Spleen (tissue), 11 donors: ENCODE measurements around the gene USH2A. TPM values are rescaled to one million over a fixed set of nuclear protein-coding genes. Genes with fewer than 3 reads are reported as not detected.

Experiments used
- DNase-seq: peaks from one replicate; pipeline ENCODE4 v3.0.0-alpha.2; 2020
- H3K27ac ChIP-seq, 8 donors: fragments of 200-600 bp; sonication (generic) in 7 of 8; 1 replicate in 4 of 8; 2 replicates in 4 of 8; pipeline versions ENCODE4 v1.5.0 to v1.8.0; 2016 to 2021; ENCODE audit warnings: inconsistent platforms in 4 of 8, mild to moderate bottlenecking in 4 of 8, moderate library complexity in 1 of 8
- H3K27me3 ChIP-seq, 7 donors: fragments of 200-600 bp; sonication (generic) in 6 of 7; replicated peaks in 1 of 7; 1 replicate in 4 of 7; 2 replicates in 3 of 7; pipeline versions ENCODE4 v1.5.0 to v1.8.0; 2016 to 2021; ENCODE audit warnings: inconsistent platforms in 3 of 7, mild to moderate bottlenecking in 1 of 7
- H3K36me3 ChIP-seq, 6 donors: fragments of 200-600 bp; sonication (generic) in 5 of 6; 1 replicate in 4 of 6; 2 replicates in 2 of 6; pipeline versions ENCODE4 v1.5.0 to v1.8.0; 2016 to 2021; ENCODE audit warnings: inconsistent platforms in 2 of 6
- H3K4me1 ChIP-seq, 6 donors: fragments of 200-600 bp; sonication (generic) in 5 of 6; 1 replicate in 3 of 6; 2 replicates in 3 of 6; pipeline versions ENCODE4 v1.5.0 to v1.8.0; 2016 to 2021; ENCODE audit warnings: inconsistent platforms in 3 of 6
- H3K4me3 ChIP-seq, 8 donors: fragments of 200-600 bp; sonication (generic) in 7 of 8; 1 replicate in 4 of 8; 2 replicates in 4 of 8; pipeline versions ENCODE4 v1.5.0 to v1.8.0; 2016 to 2021; ENCODE audit warnings: inconsistent platforms in 4 of 8, mild to moderate bottlenecking in 4 of 8, moderate library complexity in 2 of 8
- H3K9me3 ChIP-seq, 8 donors: fragments of 200-600 bp; sonication (generic) in 7 of 8; 1 replicate in 4 of 8; 2 replicates in 4 of 8; pipeline versions ENCODE4 v1.5.0 to v1.8.0; 2016 to 2021; ENCODE audit warnings: inconsistent platforms in 4 of 8
- POLR2A ChIP-seq, 3 donors: fragments of 450-650 bp; IDR thresholded peaks; one replicate each; pipeline ENCODE4 v1.5.1; 2017; ENCODE audit warnings: antibody characterized with exemption in 3 of 3, mild to moderate bottlenecking in 1 of 3
- POLR2AphosphoS5 ChIP-seq, 3 donors: sonication (generic); formaldehyde crosslinking; IDR thresholded peaks; one replicate each; pipeline ENCODE4 v1.5.1; 2017; ENCODE audit warnings: antibody characterized with exemption in 3 of 3
- WGBS, 5 donors: extraction: QIAGEN DNeasy Blood & Tissue Kit in 3 of 5; methylation state at CpG; one replicate each; pipeline versions ENCODE4 v1.1.5 to v1.1.7; 2013 to 2018; 5-methylcytosine and 5-hydroxymethylcytosine counted together
- intact Hi-C: fragments of 100-400 bp; cut with DNase I; formaldehyde crosslinking; loops from one replicate; pipeline ENCODE4 v1.15.0; 2023; ENCODE audit warnings: low total_unique reads
- polyA plus RNA-seq, 3 donors: library from polyadenylated mRNA; stranded (reverse); fragments of 200-250 nt; gene quantifications; one replicate each; pipeline ENCODE4 v1.2.1, GENCODE V29; 2013
- total RNA-seq, 7 donors: library from RNA; depleted of rRNA in 3 of 7; stranded (reverse); fragments of >200 nt in 3 of 7; fragmentation: NEBNext Ultra II Directional in 4 of 7; extraction: Animal tissue kit (Norgen Biotek cat#: 25700) in 4 of 7; gene quantifications; one replicate each; pipeline versions ENCODE4 v1.1.0 to v1.2.1, GENCODE V29; 2016 to 2021
- TF ChIP-seq, protein P1 (sequence below), 11 experiments: fragments of 200-600 bp in 7 of 11; fragments of 450-650 bp in 4 of 11; sonication (generic) in 4 of 11; IDR thresholded peaks in 8 of 11; conservative IDR thresholded peaks in 3 of 11; 1 replicate in 7 of 11; 2 replicates in 4 of 11; pipeline versions ENCODE4 v1.4.0 to v1.8.0; 2016 to 2021; ENCODE audit warnings: antibody characterized with exemption in 11 of 11, inconsistent platforms in 4 of 11, mild to moderate bottlenecking in 1 of 11
- donor health status: healthy with polysubstance abuse.
- donor health status: DM: no; HTN: no; CAD: no; lungs with moderate emphysema.
- donor health status: DM: no; HTN: no; CAD: no.
- donor health status: Bipolar disorder and iron deficiency.
- donor health status: healthy.
- donor health status: DM: no; HTN: no; CAD: no.
- donor health status: DM: yes; HTN: yes; CAD: no.

USH2A gene
- total and polyA plus RNA-seq, 10 donors, result under 0.01 TPM; not detected in 9

DNA sequence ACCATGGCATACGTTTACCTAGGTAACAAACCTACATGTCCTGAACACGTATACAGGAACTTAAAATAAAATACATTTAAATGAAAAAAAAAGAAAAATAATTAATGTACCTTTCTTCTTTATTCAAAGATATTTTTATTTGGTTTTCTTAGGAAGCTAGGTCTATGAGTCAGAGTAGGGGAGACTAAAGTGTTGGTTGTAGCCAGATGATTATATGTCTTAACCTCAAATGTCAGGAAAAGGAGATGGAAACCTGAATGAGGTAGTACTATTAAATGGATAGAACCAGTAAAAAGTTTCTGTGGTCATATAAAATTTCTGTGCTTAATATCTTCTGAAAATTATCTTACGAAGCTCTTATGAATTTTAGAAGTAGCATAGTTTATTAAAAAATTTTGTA is 580.3 kb downstream of the USH2A start:
- Histone ChIP-seq H3K9me3 (peaks cover 0 to 28% (median 23%) of the 10 kb centered on the region in 8 donors), H3K4me1 (no peaks in the 10 kb centered on the region), H3K4me3 (no peak overlapping the region), H3K27ac (no peak overlapping the region), H3K27me3 (no peaks in the 10 kb centered on the region), H3K36me3 (no peaks in the 10 kb centered on the region)
- intact Hi-C loops, result no loop called here
- DNase-seq, result no peak
- 59 to 87% (median 85%) methylated on average over 3 of the region's 3 CpGs for WGBS, 5 donors
- TF ChIP-seq POLR2AphosphoS5 (IDR thresholded peaks at IDR 0.05) (no peak), POLR2A (IDR thresholded peaks at IDR 0.05) (no peak)
- TF ChIP-seq, protein P1, sequence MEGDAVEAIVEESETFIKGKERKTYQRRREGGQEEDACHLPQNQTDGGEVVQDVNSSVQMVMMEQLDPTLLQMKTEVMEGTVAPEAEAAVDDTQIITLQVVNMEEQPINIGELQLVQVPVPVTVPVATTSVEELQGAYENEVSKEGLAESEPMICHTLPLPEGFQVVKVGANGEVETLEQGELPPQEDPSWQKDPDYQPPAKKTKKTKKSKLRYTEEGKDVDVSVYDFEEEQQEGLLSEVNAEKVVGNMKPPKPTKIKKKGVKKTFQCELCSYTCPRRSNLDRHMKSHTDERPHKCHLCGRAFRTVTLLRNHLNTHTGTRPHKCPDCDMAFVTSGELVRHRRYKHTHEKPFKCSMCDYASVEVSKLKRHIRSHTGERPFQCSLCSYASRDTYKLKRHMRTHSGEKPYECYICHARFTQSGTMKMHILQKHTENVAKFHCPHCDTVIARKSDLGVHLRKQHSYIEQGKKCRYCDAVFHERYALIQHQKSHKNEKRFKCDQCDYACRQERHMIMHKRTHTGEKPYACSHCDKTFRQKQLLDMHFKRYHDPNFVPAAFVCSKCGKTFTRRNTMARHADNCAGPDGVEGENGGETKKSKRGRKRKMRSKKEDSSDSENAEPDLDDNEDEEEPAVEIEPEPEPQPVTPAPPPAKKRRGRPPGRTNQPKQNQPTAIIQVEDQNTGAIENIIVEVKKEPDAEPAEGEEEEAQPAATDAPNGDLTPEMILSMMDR (IDR thresholded peaks at IDR 0.05 in 8 of 11, conservative IDR thresholded peaks at IDR 0.05 in 3 of 11), result no peak

DNA sequence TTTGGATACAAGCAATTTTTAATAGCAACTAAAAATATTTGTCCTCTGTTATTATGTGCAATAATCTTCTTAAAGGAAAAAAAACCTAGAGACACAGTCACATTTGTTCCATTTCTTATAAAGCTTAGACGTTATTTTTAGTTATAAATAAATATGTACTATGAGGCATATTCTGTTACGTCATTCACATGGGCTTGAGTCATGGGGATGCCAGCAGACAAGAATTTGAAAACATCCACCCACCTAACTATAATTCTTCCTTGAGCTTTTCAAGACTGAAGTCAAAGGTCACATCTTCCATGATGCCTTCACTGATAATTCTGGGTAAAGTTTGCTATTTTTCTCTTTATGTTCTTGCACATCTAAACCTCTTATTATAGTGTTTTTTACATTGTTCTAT is 587.3 kb downstream of the USH2A start:
- TF ChIP-seq POLR2AphosphoS5 (IDR thresholded peaks at IDR 0.05), result no peak
- TF ChIP-seq POLR2A (IDR thresholded peaks at IDR 0.05), result no peak
- TF ChIP-seq, protein P1 (IDR thresholded peaks at IDR 0.05 in 8 of 11, conservative IDR thresholded peaks at IDR 0.05 in 3 of 11), result no peak

DNA sequence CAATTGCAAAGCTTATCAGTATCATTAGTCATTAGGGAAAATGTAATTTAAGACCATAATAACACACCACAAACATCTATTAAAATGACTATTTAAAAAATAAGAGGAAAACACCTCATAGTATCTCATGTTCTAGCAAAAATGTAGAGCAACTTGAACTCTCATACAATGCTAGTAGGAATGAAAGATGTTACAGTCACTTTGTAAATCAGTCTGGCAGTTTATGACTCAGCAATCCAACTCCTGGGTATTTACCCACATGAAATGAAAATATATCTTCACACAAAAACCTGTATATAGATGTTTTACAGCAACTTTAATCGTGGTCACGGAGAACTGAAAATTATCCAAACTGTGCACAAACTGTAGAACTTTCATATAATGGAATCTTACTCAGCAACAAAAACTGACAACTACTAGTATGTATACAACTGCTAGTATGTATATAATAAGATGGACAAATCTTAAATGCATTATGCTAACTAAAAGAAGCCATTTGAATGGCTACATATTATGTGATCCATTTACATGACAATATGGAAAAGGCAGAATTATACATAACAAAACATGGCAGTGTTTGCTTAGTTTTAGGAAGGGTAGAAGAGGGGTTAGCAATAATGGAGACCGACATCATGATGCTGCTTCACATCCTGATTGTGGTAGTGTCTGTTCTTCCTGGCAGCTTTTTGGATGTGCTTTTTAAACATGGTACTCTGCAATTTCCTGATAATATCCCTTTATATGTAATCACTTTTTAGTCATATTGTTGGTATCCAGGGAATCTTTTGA is 589.1 kb downstream of the USH2A start:
- H3K4me1 ChIP-seq, result no peaks in the 10 kb centered on the region
- WGBS, 5 donors, result 73 to 82% (median 79%) methylated on average over 3 of the region's 3 CpGs
- H3K9me3 ChIP-seq, result peaks cover 0 to 33% (median 18%) of the 10 kb centered on the region in 8 donors
- intact Hi-C loops, result no loop called here
- DNase-seq, result no peak
- H3K27me3 ChIP-seq, result no peaks in the 10 kb centered on the region
- TF ChIP-seq POLR2A (IDR thresholded peaks at IDR 0.05), result no peak
- TF ChIP-seq, protein P1 (IDR thresholded peaks at IDR 0.05 in 8 of 11, conservative IDR thresholded peaks at IDR 0.05 in 3 of 11), result no peak
- TF ChIP-seq POLR2AphosphoS5 (IDR thresholded peaks at IDR 0.05), result no peak
- no peak overlapping the region for H3K4me3 ChIP-seq
- no peak overlapping the region for H3K27ac ChIP-seq
- no peaks in the 10 kb centered on the region for H3K36me3 ChIP-seq

More for the DNA sequence above, 587.3 kb downstream of the USH2A start:
- H3K27me3 ChIP-seq, result no peaks in the 10 kb centered on the region
- H3K27ac ChIP-seq, result no peak overlapping the region
- H3K36me3 ChIP-seq, result no peaks in the 10 kb centered on the region
- intact Hi-C loops, result no loop called here
- no peaks in the 10 kb centered on the region for H3K4me1 ChIP-seq
- H3K9me3 ChIP-seq, result peaks cover 0 to 28% (median 15%) of the 10 kb centered on the region in 8 donors
- H3K4me3 ChIP-seq, result no peak overlapping the region
- no peak for DNase-seq
- WGBS, 5 donors, result 74 to 91% (median 79%) methylated on average over 2 of the region's 2 CpGs

DNA sequence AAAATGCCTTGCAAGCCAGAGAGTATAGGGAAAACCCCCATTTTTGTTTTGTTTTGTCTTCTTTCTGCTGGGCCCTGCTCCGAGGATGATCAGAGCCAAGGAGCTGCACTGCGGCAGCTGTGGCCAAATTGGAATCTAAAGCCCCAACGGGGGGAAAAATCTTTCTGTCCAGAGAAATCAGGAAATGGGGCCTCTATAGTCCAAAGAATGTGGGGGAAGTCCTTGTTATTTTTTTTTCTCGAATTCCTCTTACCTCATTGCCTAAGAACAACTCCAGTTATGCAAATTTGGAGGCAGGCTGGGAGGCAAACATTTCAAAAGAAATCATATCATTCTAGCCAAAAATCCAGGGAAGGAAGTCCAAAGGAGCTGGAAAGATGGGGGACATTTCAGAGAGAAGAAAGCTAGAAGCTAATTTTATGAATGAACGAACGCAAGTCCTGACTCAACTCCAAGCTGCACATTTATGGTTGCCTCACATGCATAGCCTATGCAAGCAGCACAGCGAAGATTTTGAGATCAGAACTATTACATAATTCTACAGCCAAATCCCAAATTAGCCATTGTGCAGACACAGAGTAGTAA is 592.9 kb downstream of the USH2A start:
- intact Hi-C loops, result no loop called here
- H3K36me3 ChIP-seq, result no peaks in the 10 kb centered on the region
- H3K27ac ChIP-seq, result no peak overlapping the region
- no peak overlapping the region for H3K4me3 ChIP-seq
- H3K27me3 ChIP-seq, result no peaks in the 10 kb centered on the region
- H3K4me1 ChIP-seq, result no peaks in the 10 kb centered on the region
- 70 to 84% (median 82%) methylated on average over 7 of the region's 7 CpGs for WGBS, 5 donors
- TF ChIP-seq POLR2AphosphoS5 (IDR thresholded peaks at IDR 0.05), result no peak
- TF ChIP-seq, protein P1 (IDR thresholded peaks at IDR 0.05 in 8 of 11, conservative IDR thresholded peaks at IDR 0.05 in 3 of 11), result no peak
- no peak for TF ChIP-seq POLR2A (IDR thresholded peaks at IDR 0.05)
- peaks cover 0 to 33% (median 18%) of the 10 kb centered on the region in 8 donors for H3K9me3 ChIP-seq
- no peak for DNase-seq
